ENCODE data around the gene PTPRT.

GRCh38 chr20:42100137-42100704 lies 1089.5 kb downstream of the PTPRT start:
- TF ChIP-seq CTCF (conservative IDR thresholded peaks at IDR 0.05 in 1 of 2, IDR thresholded peaks at IDR 0.05 in 1 of 2; ENCODE audit: low read depth in 1 of 2, low read length in 2 of 2), result no peak
- no peak for TF ChIP-seq EZH2 (IDR thresholded peaks at IDR 0.05; ENCODE audit: low read length, missing control alignments)
